Measurements from ENCODE around the gene BEAN1.

- no peak for TF ChIP-seq POLR2AphosphoS5 (IDR thresholded peaks at IDR 0.05; ENCODE audit: low read depth, low read length)
- no peak for TF ChIP-seq POLR2A (IDR thresholded peaks at IDR 0.05; ENCODE audit: low read depth, low read length)
- TF ChIP-seq TAF1 (IDR thresholded peaks at IDR 0.05; ENCODE audit: low read depth, low read length): no peak
- no peak for TF ChIP-seq PAX5 (IDR thresholded peaks at IDR 0.05; ENCODE audit: insufficient read depth, low read length, severe bottlenecking)
- no peak for TF ChIP-seq POU2F2 (IDR thresholded peaks at IDR 0.05; ENCODE audit: low read depth, low read length)
- TF ChIP-seq SPI1 (IDR thresholded peaks at IDR 0.05; ENCODE audit: low read depth, low read length): no peak
Observed at GRCh38 chr16:66469947-66470546, 43.0 kb downstream of the BEAN1 start.

Data from GM12891 (cell line).